SK-N-MC (cell line): ENCODE results near the gene GLOD4.
"Not testable (repeated sequence)": the region's sequence is repeated elsewhere in the genome, so short reads cannot be mapped to it uniquely, and the experiment has no call there.

Source experiments
- DNase-seq: peaks from one replicate; pipeline ENCODE4 v3.0.0-alpha.2; 2011; ENCODE audit warnings: low read depth, low spot score
- H3K27ac ChIP-seq: fragments of 200-600 bp; sonication (generic); 2 replicates; pipeline ENCODE4 v1.5.1; 2016; ENCODE audit warnings: mixed run types
- H3K36me3 ChIP-seq: fragments of 200-600 bp; sonication (generic); 2 replicates; pipeline ENCODE4 v1.6.1; 2017; ENCODE audit warnings: antibody characterized with exemption, low read length, mixed read lengths; ENCODE audit not compliant: insufficient read depth
- H3K4me3 ChIP-seq: fragments of 200-600 bp; sonication (generic); 2 replicates; pipeline ENCODE4 v1.5.1; 2016
- H3K9ac ChIP-seq: fragments of 200-600 bp; sonication (generic); 2 replicates; pipeline ENCODE4 v1.8.0; 2017; ENCODE audit warnings: mixed run types, mixed read lengths; ENCODE audit not compliant: insufficient read length
- H3K9me3 ChIP-seq: fragments of 200-600 bp; sonication (generic); 2 replicates; pipeline ENCODE4 v1.6.1; 2017; ENCODE audit warnings: low read depth, mild to moderate bottlenecking, antibody characterized with exemption, low read length, moderate library complexity, mixed read lengths
- EZH2 ChIP-seq: fragments of 200-600 bp; sonication (generic); IDR thresholded peaks from one replicate; pipeline ENCODE4 v1.6.1; 2017; ENCODE audit warnings: antibody characterized with exemption
- FOXP2 ChIP-seq: optimal IDR thresholded peaks from 2 replicates; pipeline ENCODE3; 2011; ENCODE audit warnings: mild to moderate bottlenecking, moderate library complexity; ENCODE audit not compliant: insufficient read depth; ENCODE audit errors: extremely low read length, control extremely low read depth
- POLR2AphosphoS5 ChIP-seq: IDR thresholded peaks from 2 replicates; pipeline ENCODE4 v1.6.1; 2012; ENCODE audit warnings: mild to moderate bottlenecking, low read depth, low read length, borderline replicate concordance

The GLOD4 gene

GRCh38 chr17:796609-797008 is 14.5 kb upstream of the GLOD4 start:
- TF ChIP-seq FOXP2 (no peak), POLR2AphosphoS5 (no peak)
- Histone ChIP-seq H3K9ac (no peak overlapping the region), H3K4me3 (no peak overlapping the region), H3K36me3 (peaks cover 7% of the 10 kb centered on the region; the same call in 1 of the 2 replicates), H3K27ac (no peak overlapping the region), H3K9me3 (no peaks in the 10 kb centered on the region)
- DNase-seq, result no peak

- Histone ChIP-seq H3K9ac (no peak overlapping the region), H3K4me3 (no peak overlapping the region), H3K27ac (no peak overlapping the region), H3K9me3 (no peaks in the 10 kb centered on the region), H3K36me3 (peaks cover 10% of the 10 kb centered on the region; the same call in 1 of the 2 replicates)
- no peak for TF ChIP-seq FOXP2
- no peak for TF ChIP-seq POLR2AphosphoS5
- no peak for TF ChIP-seq EZH2
- DNase-seq, result no peak
Measured at GRCh38 chr17:795721-796120, 13.6 kb upstream of the GLOD4 start.

- DNase-seq, result no peak
- Histone ChIP-seq H3K9ac (no peak overlapping the region), H3K27ac (no peak overlapping the region), H3K4me3 (no peak overlapping the region), H3K36me3 (peaks cover 11% of the 10 kb centered on the region; the same call in 1 of the 2 replicates), H3K9me3 (no peaks in the 10 kb centered on the region)
- TF ChIP-seq POLR2AphosphoS5 (no peak), EZH2 (no peak), FOXP2 (no peak)
Measured at GRCh38 chr17:795276-795675, 13.2 kb upstream of the GLOD4 start.

GRCh38 chr17:794876-795275 is 12.8 kb upstream of the GLOD4 start:
- Histone ChIP-seq H3K9ac (no peak overlapping the region), H3K27ac (no peak overlapping the region), H3K4me3 (no peak overlapping the region), H3K36me3 (peaks cover 15% of the 10 kb centered on the region; the same call in 1 of the 2 replicates), H3K9me3 (no peaks in the 10 kb centered on the region)
- DNase-seq, result no peak
- no peak for TF ChIP-seq POLR2AphosphoS5
- no peak for TF ChIP-seq EZH2
- TF ChIP-seq FOXP2, result no peak

GRCh38 chr17:792277-792676 is 10.2 kb upstream of the GLOD4 start:
- peaks cover 37% of the 10 kb centered on the region for H3K36me3 ChIP-seq
- H3K9ac ChIP-seq, result no peak overlapping the region
- no peak overlapping the region for H3K27ac ChIP-seq

GRCh38 chr17:791829-792228 is 9.7 kb upstream of the GLOD4 start:
- TF ChIP-seq FOXP2 (no peak), POLR2AphosphoS5 (no peak), EZH2 (no peak)
- Histone ChIP-seq H3K36me3 (peaks cover 40% of the 10 kb centered on the region), H3K9me3 (no peaks in the 10 kb centered on the region), H3K27ac (no peak overlapping the region), H3K4me3 (no peak overlapping the region), H3K9ac (no peak overlapping the region)
- DNase-seq, result no peak

More at GRCh38 chr17:792277-792676, 10.2 kb upstream of the GLOD4 start:
- H3K4me3 ChIP-seq, result no peak overlapping the region
- TF ChIP-seq FOXP2 (no peak), POLR2AphosphoS5 (no peak), EZH2 (no peak)
- DNase-seq, result no peak
- H3K9me3 ChIP-seq, result no peaks in the 10 kb centered on the region

GRCh38 chr17:790874-791247 is 8.8 kb upstream of the GLOD4 start:
- not testable (repeated sequence) for H3K27ac ChIP-seq, H3K9ac ChIP-seq, DNase-seq, H3K9me3 ChIP-seq, H3K4me3 ChIP-seq
- peaks cover 40% of the 10 kb centered on the region for H3K36me3 ChIP-seq

GRCh38 chr17:789931-790873 is 8.1 kb upstream of the GLOD4 start:
- not testable (repeated sequence) for H3K9ac ChIP-seq, H3K27ac ChIP-seq, DNase-seq, H3K9me3 ChIP-seq, H3K4me3 ChIP-seq
- H3K36me3 ChIP-seq, result peaks cover 40% of the 10 kb centered on the region

GRCh38 chr17:789160-789840 is 7.2 kb upstream of the GLOD4 start:
- Histone ChIP-seq H3K9ac (no peak overlapping the region), H3K9me3 (no peaks in the 10 kb centered on the region), H3K36me3 (peaks cover 48% of the 10 kb centered on the region), H3K27ac (no peak overlapping the region), H3K4me3 (no peak overlapping the region)
- TF ChIP-seq POLR2AphosphoS5 (no peak), EZH2 (no peak), FOXP2 (no peak)
- no peak for DNase-seq
